ENCODE results near the gene ACTR1A.
"Not testable (repeated sequence)": the region's sequence is repeated elsewhere in the genome, so short reads cannot be mapped to it uniquely, and the experiment has no call there.

Gene ACTR1A

DNA sequence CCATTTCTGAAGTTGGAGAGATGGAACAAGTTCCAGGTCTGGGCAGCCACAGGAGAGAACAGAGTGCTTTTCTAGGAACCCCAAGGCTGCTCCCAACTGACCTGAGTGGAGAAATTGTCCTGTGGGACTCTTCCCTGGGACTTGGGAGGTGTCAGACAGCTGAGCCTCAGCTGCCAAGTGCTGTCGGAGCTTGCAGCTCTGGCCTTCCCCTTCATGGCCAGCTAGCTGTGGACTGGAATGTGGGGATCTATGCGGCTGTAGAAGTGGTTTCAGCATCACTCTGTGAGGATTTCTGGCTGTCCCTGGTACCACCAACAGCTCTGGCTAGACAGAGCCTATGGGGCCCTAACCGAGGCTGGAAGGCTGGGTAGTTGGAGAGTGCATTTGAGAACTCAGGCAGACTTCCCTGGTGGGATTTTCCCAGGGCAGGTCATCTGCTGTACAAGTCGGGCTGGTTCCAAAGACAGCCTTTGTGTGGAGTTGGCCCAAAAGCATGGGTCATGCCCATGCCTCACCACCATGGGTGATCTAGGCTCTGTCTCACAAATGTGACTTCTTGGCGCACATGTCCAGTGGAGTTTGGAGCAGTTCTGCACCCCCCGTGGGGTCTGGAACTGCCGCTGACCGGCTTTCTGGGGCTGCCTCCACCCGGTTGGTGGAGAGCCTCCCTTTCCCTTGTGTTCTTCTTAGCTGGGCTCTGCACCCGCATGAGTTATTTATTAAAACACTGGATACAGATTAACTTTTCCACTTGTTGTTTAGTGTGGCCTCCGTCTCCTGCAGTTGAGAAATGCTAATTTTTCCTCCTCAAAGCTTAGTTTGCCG is 12.2 kb upstream of the ACTR1A start:
- FAIRE-seq: no peak

DNA sequence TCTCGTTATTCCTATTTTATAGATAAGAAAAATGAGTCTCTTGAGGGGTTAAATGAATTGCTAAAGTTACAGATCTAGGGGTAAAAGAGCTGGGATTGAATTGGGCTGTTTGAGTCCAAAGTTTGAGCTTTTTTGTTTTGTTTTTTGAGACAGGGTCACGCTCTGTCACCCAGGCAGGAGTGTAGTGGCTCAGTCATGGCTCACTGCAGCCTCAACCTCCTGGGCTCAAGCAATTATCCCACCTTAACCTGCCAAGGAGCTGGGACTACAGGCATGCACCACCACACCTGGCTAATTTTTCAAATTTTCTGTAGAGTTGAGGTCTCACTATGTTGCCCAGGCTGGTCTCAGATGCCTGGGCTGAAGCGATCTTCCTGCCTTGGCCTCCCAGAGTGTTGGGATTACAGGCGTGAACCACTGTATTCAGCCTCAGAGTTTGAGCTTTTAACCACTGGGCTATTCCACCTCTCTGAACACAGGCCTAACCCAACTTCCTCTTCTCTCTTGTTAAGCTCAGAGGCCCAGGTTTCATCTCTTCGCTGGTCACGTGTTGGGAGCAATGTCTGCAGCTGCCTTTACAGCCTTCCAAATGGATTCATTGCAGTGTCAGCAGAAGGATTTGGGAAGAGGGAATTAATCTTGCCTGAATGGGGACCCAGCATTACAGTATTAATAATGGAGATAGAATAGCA is 9.2 kb upstream of the ACTR1A start:
- FAIRE-seq: no peak

DNA sequence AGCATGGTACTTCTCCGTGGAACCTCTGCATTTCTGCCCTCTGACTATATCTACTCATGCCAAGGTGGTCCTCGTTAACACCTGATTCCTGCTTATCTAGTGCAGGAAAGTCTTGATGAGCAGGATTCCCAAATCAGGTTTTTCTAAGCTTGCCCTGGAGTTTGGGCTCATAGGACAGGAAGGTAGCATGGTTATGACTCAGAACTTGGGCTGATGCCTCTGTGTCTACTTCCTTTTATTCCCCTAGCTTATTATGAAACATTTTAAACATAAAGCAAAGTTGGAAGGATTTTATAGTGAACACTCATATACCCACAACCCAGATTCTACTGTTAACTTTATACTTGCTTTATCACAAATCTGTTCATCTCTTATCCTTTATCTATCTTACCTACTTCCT is 6.9 kb upstream of the ACTR1A start:
- no peak for FAIRE-seq

DNA sequence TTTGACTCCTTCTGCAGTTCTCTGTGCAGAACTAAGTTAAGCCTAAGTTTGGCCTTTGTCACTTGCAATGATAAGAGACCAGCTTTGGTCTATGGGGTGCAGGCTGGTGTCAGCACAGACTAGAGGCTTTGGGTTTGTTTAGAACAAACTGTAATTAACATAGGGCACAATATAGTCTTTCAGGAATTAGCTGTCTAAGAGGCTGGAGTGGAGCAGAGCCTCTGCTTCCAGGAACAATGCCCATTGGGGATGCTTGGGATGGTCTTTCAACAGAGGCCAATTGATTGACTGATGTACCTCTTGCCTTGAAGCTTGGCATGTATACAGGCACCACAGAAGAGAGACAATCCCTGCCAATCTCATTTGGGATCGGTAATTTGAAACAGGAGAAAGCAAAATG is 6.0 kb upstream of the ACTR1A start:
- no peak for FAIRE-seq

DNA sequence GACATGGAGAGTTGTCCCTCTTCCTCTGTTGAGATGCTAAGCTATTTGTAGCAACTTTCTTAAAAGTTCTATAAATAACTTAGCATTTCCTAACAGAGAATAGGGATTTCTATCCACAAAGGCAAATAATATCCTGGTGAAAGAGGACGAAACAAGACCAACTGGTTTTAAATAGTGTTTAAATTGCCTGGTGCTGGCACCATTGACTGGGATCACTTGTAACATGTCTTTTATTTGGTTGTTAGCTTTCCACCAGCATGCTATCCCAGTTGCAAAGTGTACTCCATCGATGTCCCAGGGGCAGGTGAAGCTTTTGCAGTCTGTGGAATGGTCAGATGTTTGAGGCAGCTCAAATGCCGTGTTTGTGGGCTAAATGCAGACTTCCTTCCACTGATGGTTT is 5.0 kb upstream of the ACTR1A start:
- no peak for FAIRE-seq

DNA sequence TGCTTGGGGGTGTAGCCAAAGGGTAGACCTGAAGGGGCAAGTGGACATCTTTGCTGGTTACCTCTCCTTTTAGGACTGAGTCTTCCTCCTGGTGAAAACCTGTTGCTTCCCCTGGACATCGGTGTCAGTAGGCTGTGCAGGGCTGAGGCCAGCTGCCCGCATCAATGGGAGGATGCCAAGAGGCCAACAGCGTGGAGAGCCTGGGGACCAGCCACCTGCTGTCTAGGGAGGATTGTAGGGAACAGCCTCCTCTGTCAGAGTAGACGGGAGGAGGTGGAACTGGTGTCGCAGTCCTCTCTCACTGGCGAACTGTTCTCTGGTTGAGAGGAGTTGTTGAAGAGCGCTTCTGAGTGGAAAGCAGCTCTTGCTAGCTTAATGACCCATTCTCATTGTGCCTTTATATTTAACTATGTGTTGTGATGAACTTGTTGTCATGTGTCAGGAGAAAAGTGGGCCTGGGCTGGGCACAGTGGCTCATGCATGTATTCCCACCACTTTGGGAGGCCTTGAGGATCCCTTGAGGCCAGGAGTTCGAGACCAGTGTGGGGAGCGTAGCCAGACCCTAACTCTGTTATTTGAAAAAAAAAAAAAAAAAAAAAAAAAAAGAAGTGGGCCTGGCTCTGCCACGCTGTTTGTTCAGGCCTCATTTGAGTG is 3.1 kb upstream of the ACTR1A start:
- FAIRE-seq: no peak

DNA sequence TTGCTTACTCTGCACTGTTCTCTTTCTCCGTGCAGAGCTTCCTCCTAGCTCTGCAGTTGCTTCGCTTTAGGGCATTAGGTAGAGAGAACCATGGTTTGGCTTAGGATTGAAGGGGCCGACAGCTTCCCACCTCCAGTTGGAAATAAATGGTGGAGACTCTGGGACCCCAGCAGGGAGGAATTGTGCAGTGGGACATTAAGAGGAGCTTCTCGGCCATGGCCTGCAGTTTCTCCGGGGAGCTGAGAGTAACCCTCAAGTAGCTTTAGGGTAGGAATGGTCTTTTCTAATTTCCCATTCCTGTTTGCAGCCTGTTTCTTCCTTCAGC is 2.4 kb upstream of the ACTR1A start:
- no peak for FAIRE-seq

DNA sequence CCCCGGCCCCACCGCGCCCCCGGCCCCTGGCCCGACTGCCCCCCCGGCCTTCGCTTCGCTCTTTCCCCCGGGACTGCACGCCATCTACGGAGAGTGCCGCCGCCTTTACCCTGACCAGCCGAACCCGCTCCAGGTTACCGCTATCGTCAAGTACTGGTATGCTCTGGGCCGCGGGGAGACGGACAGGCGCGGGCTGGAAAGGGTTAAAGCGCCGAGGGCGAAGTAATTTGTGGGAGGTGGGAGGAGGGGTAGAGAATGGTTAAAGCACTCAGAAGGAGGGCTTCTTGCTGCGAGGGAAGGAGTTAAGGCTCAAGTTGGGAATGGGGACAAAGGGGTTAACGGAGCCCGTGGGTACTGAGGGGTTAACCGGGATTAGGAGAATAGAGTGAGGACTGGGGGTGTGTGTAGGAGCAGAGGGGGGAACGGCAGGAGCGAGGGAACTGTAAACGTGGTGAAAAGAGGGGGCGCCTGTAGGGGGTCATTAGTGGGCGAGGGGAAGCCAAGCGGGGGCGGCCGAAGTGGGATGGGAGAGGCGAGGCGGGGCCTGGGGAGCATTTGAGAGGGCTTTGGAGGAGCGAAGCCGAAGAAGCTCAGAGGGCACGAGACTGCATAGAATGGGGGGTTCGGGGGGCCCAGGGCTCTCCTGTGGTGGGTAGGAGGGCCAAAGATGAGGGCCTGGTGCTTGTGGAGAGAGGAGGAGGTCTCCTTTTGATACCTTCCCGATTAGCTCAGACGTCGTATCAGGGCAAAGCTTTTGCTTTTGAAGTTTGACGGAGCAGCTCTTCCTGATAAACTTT is 1.9 kb upstream of the ACTR1A start:
- no peak for FAIRE-seq

DNA sequence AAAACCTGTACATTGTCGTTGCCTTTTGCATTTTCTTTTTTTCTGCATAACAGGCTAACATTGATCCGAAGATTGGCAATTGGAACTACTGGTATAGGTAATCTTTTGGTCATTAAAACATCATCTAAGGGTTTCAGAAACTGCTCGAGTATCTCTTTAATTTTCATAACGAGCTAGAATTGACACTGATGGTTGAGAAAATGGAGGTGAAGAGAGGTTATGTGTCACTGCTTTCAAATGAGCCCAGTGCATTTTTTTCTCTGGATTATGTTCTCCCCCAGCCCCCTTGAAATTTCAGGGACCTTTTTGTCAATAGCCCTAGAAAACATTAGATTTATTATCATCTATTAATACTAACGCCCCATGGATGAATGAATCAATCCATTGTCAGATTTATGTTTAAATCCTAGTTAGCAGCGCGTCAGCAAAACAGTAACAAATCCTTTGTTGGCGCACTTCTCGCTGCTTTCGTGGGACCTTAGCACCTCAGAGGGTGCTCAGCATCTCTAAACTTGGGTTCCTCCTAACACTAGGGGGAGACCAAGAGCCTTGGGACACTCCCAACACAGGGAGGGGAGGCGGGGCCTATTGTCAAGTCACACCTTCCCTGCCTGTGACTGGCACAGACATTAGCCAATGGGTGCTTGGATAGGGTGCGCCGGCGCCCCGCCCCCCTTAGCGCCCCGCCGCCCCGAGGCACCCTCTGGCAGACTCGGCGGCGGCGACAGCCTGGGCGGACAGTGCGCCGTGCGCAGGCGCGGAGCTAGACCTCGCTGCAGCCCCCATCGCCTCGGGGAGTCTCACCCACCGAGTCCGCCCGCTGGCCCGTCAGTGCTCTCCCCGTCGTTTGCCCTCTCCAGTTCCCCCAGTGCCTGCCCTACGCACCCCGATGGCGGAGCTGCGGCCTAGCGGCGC is 1.0 kb upstream of the ACTR1A start, which contains the start of gene SUFU:
TSS of gene SUFU (plus strand) at position 709 of the 915 bp plus-strand sequence. CDS start at position 890, 181 bp downstream.
- peak; percentile 5 for FAIRE-seq

DNA sequence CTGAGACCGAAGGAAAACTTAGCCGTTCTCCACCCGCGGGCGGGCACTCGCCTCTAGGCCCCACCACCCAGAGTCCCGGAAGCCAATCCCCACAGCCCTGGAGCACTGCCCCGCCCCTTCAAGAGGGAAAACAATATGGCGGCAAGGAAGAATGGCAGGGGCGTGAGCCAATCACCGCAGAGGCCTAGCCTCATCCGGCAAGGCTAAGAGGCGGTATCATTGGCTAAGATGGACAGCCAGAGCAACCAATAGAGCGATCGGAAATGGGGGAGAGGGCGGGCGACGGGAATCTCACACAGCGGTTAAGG is 529 bp downstream of the ACTR1A start:
- FAIRE-seq: peak; percentile 92

DNA sequence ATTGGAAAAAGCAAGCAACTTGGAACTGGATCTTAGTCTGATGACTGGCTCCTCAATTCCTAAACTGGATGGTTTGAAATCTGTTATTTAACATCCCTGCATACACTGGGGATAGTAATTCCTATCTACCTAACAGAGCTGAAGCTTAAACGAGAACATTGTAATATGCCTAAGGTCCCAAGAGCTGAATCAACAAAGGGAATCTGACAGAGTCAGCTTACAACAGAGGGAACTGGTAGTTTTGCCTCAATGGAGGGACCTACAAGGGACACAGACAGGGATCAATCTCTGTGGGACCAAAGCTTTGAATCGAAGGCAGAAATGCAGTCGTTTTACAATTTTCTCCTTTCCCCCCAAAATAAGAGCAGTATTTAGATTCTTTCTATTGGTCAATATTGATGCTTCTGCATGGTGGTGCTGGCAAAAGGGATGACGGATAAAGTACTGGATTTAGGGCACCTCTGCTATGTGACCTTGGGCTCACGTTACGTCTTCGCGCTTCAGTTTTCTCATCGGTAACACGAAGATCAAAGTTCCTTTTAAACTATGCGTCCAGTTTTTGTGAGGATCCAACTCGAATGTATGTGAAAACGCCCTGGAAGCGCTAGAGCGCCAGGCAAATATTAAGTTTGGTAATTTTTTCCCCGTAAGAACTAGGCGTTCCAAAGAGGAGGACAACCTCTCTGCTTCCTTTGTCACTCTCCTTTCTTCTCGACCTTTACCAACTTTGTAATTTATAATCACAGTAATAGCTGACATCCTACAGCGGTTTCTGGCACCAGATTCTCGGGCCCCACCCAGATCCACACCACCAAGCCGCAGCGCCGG is 1.1 kb downstream of the ACTR1A start:
- FAIRE-seq: no peak

DNA sequence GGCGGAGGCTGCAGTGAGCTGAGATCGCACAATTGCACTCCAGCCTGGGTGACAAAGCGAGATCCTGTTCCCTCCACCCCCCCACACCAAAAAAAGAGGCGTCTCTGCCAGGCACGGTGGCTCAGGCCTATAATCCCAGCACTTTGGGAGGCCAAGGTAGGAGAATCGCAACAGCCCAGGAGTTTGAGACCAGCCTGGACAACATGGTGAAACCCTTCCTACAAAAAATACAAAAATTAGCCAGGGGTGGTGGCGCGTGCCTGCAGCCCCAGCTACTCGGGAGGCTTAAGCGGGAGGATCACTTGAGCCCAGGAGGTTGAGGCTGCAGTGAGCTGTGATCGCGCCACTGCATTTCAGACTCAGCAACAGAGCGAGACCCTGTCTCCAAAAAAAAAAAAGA is 1.8 kb downstream of the ACTR1A start:
- FAIRE-seq: not testable (repeated sequence)

DNA sequence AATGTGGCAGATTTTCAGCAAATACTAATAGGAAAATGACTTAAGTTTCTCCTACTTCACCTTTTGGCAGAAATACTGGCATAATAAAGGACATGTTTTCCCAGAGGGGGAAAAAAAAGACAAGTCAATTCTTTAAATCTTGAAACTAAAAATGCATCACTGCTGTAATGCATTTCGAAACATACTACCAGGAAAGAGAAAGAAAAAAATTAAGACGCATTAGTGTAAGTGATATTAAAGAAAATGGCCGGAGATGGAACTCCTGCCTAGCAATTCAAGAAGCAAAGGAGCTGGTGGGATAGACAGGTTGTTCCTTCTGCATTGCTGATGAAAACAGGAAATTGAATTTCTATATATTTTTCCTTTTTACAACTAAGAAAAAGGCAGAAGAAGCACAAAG is 3.2 kb downstream of the ACTR1A start:
- no peak for FAIRE-seq

DNA sequence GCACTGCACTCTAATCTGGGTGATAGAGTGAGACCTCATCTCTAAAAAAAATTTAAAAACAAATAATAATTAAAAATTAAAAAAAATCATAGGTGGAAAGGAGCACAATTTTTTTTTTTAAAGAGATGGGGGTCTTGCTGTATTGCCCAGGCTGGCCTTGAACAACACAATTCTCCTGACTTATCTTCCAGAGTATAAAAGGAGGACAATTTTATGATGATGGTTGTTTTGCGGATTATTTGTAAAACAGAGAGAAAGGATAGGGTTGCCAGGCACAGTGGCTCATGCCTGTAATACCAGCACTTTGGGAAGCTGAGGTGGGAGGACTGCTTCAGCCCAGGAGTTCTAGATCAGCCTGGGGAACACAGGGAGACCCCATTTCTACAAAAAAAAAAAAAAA is 5.0 kb downstream of the ACTR1A start:
- FAIRE-seq: no peak

DNA sequence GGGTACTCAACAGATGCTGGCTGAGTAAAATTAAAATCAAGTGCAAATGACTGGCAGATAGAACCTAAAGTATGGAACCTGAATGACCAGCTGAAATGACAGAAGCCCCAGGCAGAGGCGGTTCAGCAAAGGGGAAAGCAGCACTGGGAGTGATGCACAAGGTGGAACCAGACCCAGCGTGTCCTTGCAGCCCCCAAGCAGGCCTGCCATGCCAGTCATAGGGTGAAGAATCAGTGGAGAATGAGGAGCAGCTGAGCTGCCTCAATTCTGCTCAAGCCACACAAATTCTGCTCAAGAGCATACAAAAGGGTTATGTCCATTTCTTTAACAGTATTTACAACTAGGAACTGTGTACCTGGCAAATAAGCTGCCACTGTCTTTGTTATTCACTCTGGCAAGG is 8.7 kb downstream of the ACTR1A start:
- no peak for FAIRE-seq

DNA sequence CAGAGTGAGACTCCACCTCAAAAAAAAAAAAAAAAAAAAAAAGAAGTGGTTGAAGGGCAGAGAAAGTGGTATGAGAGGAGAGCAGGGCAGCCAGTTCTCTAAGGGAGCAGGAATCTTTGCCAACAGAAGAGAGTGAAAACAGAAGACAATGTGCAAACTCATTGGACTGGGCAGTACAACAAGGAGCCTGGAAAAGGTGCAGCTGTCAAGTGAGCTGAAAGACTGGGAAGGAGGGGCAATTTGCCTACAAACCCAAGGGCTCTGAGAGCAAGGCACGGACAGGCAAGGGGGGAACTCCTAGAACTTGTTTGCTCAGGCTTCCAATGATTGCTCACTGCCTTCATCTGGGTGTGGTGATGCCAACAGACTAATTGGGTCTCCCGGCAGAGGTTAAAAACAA is 9.5 kb downstream of the ACTR1A start:
- no peak for FAIRE-seq

DNA sequence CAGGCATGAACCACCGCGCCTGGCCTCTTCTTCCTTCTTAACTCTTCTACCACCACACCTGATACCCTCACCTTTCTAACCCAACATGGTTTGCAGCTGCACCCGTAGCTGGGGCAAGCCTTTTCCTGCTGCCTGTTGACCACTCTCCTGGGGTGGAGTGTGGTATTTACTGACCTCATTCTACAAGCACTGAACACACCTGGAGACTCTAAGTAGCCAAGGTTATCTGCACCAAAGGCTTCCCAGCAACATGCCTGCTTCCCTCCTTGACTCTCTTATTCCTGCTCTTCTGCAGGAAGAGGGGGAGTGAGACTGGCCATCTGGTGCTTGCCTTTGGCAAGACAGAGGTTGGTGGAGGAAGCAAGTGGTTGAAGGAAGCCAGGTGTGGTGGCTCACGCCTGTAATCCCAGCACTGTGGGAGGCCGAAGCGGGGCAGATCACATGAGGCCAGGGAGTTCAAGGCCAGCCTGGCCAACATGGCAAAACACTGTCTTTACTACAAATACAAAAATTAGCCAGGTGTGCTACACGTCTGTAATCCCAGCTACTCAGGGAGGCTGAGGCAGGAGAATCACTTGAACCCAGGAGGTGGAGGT is 10.1 kb downstream of the ACTR1A start:
- FAIRE-seq: no peak

DNA sequence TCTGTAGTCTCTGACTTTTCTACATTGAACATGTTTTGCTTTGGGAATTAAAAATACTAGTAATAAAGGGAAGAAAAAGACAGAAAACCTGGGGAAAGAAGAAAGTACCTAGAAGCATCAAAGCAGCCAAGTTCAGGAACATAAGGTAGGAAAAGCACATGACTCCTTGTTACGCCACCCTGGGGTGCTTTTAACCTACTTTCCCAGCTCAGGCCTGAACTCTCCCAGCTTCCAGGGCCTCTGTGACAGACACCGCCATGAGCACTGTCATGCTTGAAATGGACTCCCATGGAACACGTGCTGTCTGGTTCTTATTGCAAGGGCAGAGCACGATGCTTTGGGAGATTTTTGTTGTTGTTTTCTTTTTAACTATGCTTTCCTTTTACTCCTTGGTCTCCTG is 11.4 kb downstream of the ACTR1A start:
- FAIRE-seq: no peak

DNA sequence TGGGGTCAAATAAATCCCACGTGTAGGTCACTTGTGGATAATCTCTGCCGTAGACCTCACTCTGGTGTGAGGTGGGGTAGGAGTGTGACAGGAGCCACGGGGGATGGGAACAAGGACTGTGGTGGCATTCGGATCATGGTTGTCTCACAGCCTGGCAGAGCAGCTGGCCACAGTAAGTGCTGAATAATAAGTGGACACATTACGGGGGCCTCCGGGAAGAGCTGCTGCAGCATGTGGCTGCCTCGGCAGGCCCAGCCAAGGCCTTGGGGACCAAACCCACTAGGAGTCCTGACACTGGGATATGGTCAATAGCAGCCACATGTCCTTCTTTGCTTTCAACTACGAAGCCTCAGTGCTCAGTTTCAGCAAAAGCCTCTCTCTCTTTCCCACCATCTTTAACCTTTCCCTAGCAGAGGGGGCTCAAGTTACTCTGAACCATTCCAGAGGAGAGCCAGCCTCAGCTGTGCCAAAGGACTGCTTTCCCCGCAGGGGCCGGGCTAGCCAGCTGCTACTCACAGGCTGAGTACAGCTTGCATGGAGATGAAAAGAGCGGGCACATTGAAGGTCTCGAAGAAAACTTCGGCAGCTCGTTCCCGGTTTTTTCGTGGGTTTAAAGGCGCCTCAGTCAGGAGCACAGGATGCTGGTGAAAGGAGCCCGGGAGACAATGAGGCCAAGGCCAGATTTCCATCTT is 17.3 kb downstream of the ACTR1A start:
- no peak for FAIRE-seq

DNA sequence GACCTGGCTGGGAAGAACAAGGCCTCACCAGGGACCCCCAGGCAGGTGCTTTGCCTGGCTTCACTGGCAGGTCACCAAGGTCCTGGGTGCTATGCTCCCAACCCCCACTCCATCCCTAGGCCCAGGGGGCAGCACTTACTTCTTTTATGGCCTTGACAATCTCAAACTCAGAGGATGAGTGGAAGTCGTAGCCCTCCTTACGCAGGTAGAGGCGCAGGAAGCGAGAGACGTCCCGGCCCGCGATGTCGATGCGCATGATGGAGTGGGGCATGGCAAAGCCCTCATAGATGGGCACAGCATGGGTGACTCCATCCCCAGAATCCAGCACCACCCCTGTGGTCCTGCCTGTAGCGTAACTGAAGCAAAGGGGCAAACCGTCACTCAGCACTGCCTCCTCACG is 18.5 kb downstream of the ACTR1A start:
- FAIRE-seq: no peak

Data from TTC549 (cell line).